DOHH2 (cell line): ENCODE data around the gene GPRIN3.

Experiments used
- H3F3A ChIP-seq: fragments of 200-600 bp; sonication (generic), shearing (Covaris generic); 2 replicates; pipeline ENCODE4 v1.6.0; 2016; ENCODE audit warnings: antibody characterized with exemption, mild to moderate bottlenecking; ENCODE audit not compliant: control insufficient read depth, insufficient read depth
- H3K27ac ChIP-seq: fragments of 200-600 bp; sonication (generic); 2 replicates; pipeline ENCODE4 v1.5.1; 2014; ENCODE audit warnings: low read depth, mild to moderate bottlenecking, low read length, moderate library complexity
- H3K27me3 ChIP-seq: fragments of 200-600 bp; sonication (generic); 2 replicates; pipeline ENCODE4 v1.6.1; 2014; ENCODE audit warnings: mild to moderate bottlenecking, low read length, mixed read lengths; ENCODE audit not compliant: control insufficient read depth
- H3K36me3 ChIP-seq: fragments of 200-600 bp; sonication (generic); 2 replicates; pipeline ENCODE4 v1.6.1; 2014; ENCODE audit warnings: mild to moderate bottlenecking, low read length, moderate library complexity, mixed read lengths; ENCODE audit not compliant: control insufficient read depth
- H3K4me1 ChIP-seq: fragments of 200-600 bp; sonication (generic); 2 replicates; pipeline ENCODE4 v1.6.1; 2014; ENCODE audit warnings: mild to moderate bottlenecking, low read length, mixed read lengths; ENCODE audit not compliant: control insufficient read depth
- H3K4me2 ChIP-seq: fragments of 200-600 bp; sonication (generic); 2 replicates; pipeline ENCODE4 v1.6.0; 2014; ENCODE audit warnings: mild to moderate bottlenecking, low read length, moderate library complexity
- H3K4me3 ChIP-seq: fragments of 200-600 bp; sonication (generic); 2 replicates; pipeline ENCODE4 v1.5.1; 2014; ENCODE audit warnings: mild to moderate bottlenecking, low read length, mixed read lengths
- H3K79me2 ChIP-seq: fragments of 200-600 bp; sonication (generic); 2 replicates; pipeline ENCODE4 v1.6.1; 2014; ENCODE audit warnings: mild to moderate bottlenecking, low read length, mixed read lengths; ENCODE audit not compliant: control insufficient read depth
- H3K9me2 ChIP-seq: fragments of 200-600 bp; sonication (generic); replicated peaks from 2 replicates; pipeline ENCODE4 v1.6.1; 2014; ENCODE audit warnings: mild to moderate bottlenecking, low read length, mixed read lengths; ENCODE audit not compliant: control insufficient read depth
- H3K9me3 ChIP-seq: fragments of 200-600 bp; sonication (generic); 2 replicates; pipeline ENCODE4 v1.6.1; 2014; ENCODE audit warnings: antibody characterized with exemption, low read length, mixed read lengths; ENCODE audit not compliant: control insufficient read depth, insufficient read depth
- H4K20me1 ChIP-seq: fragments of 200-600 bp; sonication (generic); 2 replicates; pipeline ENCODE4 v1.6.0; 2014; ENCODE audit warnings: low read depth, mild to moderate bottlenecking, antibody characterized with exemption, low read length, moderate library complexity; ENCODE audit not compliant: control insufficient read depth, insufficient read depth
- CTCF ChIP-seq: fragments of 200-600 bp; sonication (generic); IDR thresholded peaks from one replicate; pipeline ENCODE4 v1.5.1; 2014; ENCODE audit warnings: antibody characterized with exemption, mild to moderate bottlenecking, low read depth, low read length; ENCODE audit not compliant: poor library complexity, severe bottlenecking
- EZH2phosphoT487 ChIP-seq: fragments of 200-600 bp; sonication (generic); IDR thresholded peaks from 2 replicates; pipeline ENCODE4 v1.6.1; 2017; ENCODE audit warnings: borderline replicate concordance, mild to moderate bottlenecking, antibody characterized with exemption, low read length, moderate library complexity, mixed read lengths

GPRIN3 gene

GRCh38 chr4:89306486-89307177 is 968 bp downstream of the GPRIN3 start:
- Histone ChIP-seq H3F3A (no peaks in the 10 kb centered on the region), H3K27ac (no peak overlapping the region), H3K9me3 (no peaks in the 10 kb centered on the region), H3K9me2 (no peaks in the 10 kb centered on the region), H3K79me2 (no peaks in the 10 kb centered on the region), H3K36me3 (no peaks in the 10 kb centered on the region), H3K4me3 (peak overlapping the region; percentile 77), H3K4me1 (peaks cover 31% of the 10 kb centered on the region), H4K20me1 (no peaks in the 10 kb centered on the region), H3K4me2 (peak overlapping the region; percentile 87), H3K27me3 (peaks cover 29% of the 10 kb centered on the region)
- TF ChIP-seq CTCF, result no peak
- TF ChIP-seq EZH2phosphoT487, result no peak

GRCh38 chr4:89305712-89306437 is 1.7 kb downstream of the GPRIN3 start:
- Histone ChIP-seq H3K9me2 (no peaks in the 10 kb centered on the region), H3K4me1 (peaks cover 37% of the 10 kb centered on the region), H3K4me2 (no peak overlapping the region), H3K9me3 (no peaks in the 10 kb centered on the region), H3K27me3 (peaks cover 29% of the 10 kb centered on the region), H3K27ac (no peak overlapping the region), H3K36me3 (no peaks in the 10 kb centered on the region), H3F3A (no peaks in the 10 kb centered on the region), H3K79me2 (no peaks in the 10 kb centered on the region), H3K4me3 (no peak overlapping the region), H4K20me1 (no peaks in the 10 kb centered on the region)
- no peak for TF ChIP-seq EZH2phosphoT487

- no peaks in the 10 kb centered on the region for H3K79me2 ChIP-seq
Measured at GRCh38 chr4:89305028-89305427, 2.6 kb downstream of the GPRIN3 start.

More at GRCh38 chr4:89305028-89305427, 2.6 kb downstream of the GPRIN3 start:
- Histone ChIP-seq H3F3A (0 out of 2 replicates have a peak, but pooled peaks cover under 1% of the 10 kb centered on the region), H3K4me1 (peaks cover 43% of the 10 kb centered on the region), H3K36me3 (no peaks in the 10 kb centered on the region), H3K27ac (no peak overlapping the region), H3K4me3 (no peak overlapping the region), H3K27me3 (peaks cover 29% of the 10 kb centered on the region), H3K9me2 (no peaks in the 10 kb centered on the region), H3K4me2 (no peak overlapping the region), H3K9me3 (no peaks in the 10 kb centered on the region), H4K20me1 (no peaks in the 10 kb centered on the region)
- TF ChIP-seq EZH2phosphoT487, result no peak
- TF ChIP-seq CTCF, result no peak
